Esophagus squamous epithelium (tissue), 5 donors: ENCODE results near the gene CAB39L. TPM values are rescaled to one million over a fixed set of nuclear protein-coding genes. Genes with fewer than 3 reads are reported as not detected.

Experiments used
- DNase-seq: peaks from one replicate; lab custom pipeline; 2025; lab: John Stamatoyannopoulos, UW
- H3K27ac ChIP-seq, 4 donors: fragments of 200-600 bp; sonication (generic); one replicate each; pipeline ENCODE4 v1.5.1; 2016 to 2019; ENCODE audit warnings: mild to moderate bottlenecking in 1 of 4
- H3K27me3 ChIP-seq, 4 donors: fragments of 200-600 bp; sonication (generic); 1 replicate in 3 of 4; 2 replicates in 1 of 4; pipeline versions ENCODE4 v1.5.1 to v1.6.0; 2017 to 2021; ENCODE audit warnings: antibody characterized with exemption in 1 of 4
- H3K36me3 ChIP-seq, 3 donors: fragments of 200-600 bp; sonication (generic); one replicate each; pipeline ENCODE4 v1.5.1; 2016 to 2019
- H3K4me1 ChIP-seq, 3 donors: fragments of 200-600 bp; sonication (generic); one replicate each; pipeline ENCODE4 v1.5.1; 2017 to 2019
- H3K4me3 ChIP-seq, 4 donors: fragments of 200-600 bp; sonication (generic); 1 replicate in 3 of 4; 2 replicates in 1 of 4; pipeline ENCODE4 v1.5.1; 2016 to 2019; ENCODE audit warnings: mild to moderate bottlenecking in 2 of 4, moderate library complexity in 1 of 4
- H3K9me3 ChIP-seq, 3 donors: fragments of 200-600 bp; sonication (generic); one replicate each; pipeline ENCODE4 v1.5.1; 2016 to 2019
- POLR2A ChIP-seq, 4 donors: fragments of 450-650 bp; IDR thresholded peaks; one replicate each; pipeline ENCODE4 v1.6.1; 2017; ENCODE audit warnings: antibody characterized with exemption in 4 of 4, mild to moderate bottlenecking in 4 of 4, moderate library complexity in 3 of 4
- WGBS, 2 donors: methylation state at CpG; one replicate each; pipeline ENCODE4 v1.1.5; 2018; 5-methylcytosine and 5-hydroxymethylcytosine counted together
- intact Hi-C: fragments of 100-400 bp; cut with DNase I; formaldehyde crosslinking; loops from one replicate; pipeline ENCODE4 v1.15.0; 2022
- total RNA-seq, 4 donors: library from RNA; depleted of rRNA; stranded (reverse); fragments of >200 nt; gene quantifications; one replicate each; pipeline ENCODE4 v1.1.0, GENCODE V29; 2016
- TF ChIP-seq, protein P1 (sequence below), 6 experiments: fragments of 450-650 bp in 4 of 6; fragments of 200-600 bp in 2 of 6; sonication (generic) in 2 of 6; IDR thresholded peaks; one replicate each; pipeline ENCODE4 v1.5.1; 2016 to 2019; ENCODE audit warnings: antibody characterized with exemption in 6 of 6, mild to moderate bottlenecking in 4 of 6, moderate library complexity in 4 of 6
- donor health status: DM: yes; HTN: yes; CAD: no.

CAB39L gene
- total RNA-seq, 4 donors from 2014 or later: 16.9 to 29.2 (median 21.2) TPM

- TF ChIP-seq, protein P1, sequence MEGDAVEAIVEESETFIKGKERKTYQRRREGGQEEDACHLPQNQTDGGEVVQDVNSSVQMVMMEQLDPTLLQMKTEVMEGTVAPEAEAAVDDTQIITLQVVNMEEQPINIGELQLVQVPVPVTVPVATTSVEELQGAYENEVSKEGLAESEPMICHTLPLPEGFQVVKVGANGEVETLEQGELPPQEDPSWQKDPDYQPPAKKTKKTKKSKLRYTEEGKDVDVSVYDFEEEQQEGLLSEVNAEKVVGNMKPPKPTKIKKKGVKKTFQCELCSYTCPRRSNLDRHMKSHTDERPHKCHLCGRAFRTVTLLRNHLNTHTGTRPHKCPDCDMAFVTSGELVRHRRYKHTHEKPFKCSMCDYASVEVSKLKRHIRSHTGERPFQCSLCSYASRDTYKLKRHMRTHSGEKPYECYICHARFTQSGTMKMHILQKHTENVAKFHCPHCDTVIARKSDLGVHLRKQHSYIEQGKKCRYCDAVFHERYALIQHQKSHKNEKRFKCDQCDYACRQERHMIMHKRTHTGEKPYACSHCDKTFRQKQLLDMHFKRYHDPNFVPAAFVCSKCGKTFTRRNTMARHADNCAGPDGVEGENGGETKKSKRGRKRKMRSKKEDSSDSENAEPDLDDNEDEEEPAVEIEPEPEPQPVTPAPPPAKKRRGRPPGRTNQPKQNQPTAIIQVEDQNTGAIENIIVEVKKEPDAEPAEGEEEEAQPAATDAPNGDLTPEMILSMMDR (IDR thresholded peaks at IDR 0.05): no peak
- TF ChIP-seq POLR2A (IDR thresholded peaks at IDR 0.05): no peak
- Histone ChIP-seq H3K4me3 (no peak overlapping the region), H3K27me3 (no peaks in the 10 kb centered on the region), H3K9me3 (no peaks in the 10 kb centered on the region), H3K36me3 (no peaks in the 10 kb centered on the region), H3K27ac (peak overlapping the region in 1 of 4 donors; percentile 68), H3K4me1 (peaks cover 6 to 72% (median 16%) of the 10 kb centered on the region in 3 donors)
- 41 to 68% methylated on average over 9 of the region's 9 CpGs for WGBS, 2 donors
- no peak for DNase-seq
- intact Hi-C loops: loop anchor here (5.0 kb wide), 2 partner anchors 134 to 304 kb away; no protein-coding TSS in a partner anchor
Observed at GRCh38 chr13:49302817-49303216, 141.0 kb downstream of the CAB39L start.

GRCh38 chr13:49302222-49302621 is 141.6 kb downstream of the CAB39L start:
- Histone ChIP-seq H3K9me3 (no peaks in the 10 kb centered on the region), H3K4me1 (peaks cover 6 to 66% (median 12%) of the 10 kb centered on the region in 3 donors), H3K36me3 (no peaks in the 10 kb centered on the region), H3K27me3 (no peaks in the 10 kb centered on the region), H3K27ac (peak overlapping the region in 2 of 4 donors; percentile 13 to 21), H3K4me3 (no peak overlapping the region)
- intact Hi-C loops: loop anchor here (5.0 kb wide), 2 partner anchors 135 to 305 kb away; no protein-coding TSS in a partner anchor
- DNase-seq: no peak
- 64 to 74% methylated on average over 7 of the region's 7 CpGs for WGBS, 2 donors
- TF ChIP-seq, protein P1 (IDR thresholded peaks at IDR 0.05): no peak
- no peak for TF ChIP-seq POLR2A (IDR thresholded peaks at IDR 0.05)

DNA sequence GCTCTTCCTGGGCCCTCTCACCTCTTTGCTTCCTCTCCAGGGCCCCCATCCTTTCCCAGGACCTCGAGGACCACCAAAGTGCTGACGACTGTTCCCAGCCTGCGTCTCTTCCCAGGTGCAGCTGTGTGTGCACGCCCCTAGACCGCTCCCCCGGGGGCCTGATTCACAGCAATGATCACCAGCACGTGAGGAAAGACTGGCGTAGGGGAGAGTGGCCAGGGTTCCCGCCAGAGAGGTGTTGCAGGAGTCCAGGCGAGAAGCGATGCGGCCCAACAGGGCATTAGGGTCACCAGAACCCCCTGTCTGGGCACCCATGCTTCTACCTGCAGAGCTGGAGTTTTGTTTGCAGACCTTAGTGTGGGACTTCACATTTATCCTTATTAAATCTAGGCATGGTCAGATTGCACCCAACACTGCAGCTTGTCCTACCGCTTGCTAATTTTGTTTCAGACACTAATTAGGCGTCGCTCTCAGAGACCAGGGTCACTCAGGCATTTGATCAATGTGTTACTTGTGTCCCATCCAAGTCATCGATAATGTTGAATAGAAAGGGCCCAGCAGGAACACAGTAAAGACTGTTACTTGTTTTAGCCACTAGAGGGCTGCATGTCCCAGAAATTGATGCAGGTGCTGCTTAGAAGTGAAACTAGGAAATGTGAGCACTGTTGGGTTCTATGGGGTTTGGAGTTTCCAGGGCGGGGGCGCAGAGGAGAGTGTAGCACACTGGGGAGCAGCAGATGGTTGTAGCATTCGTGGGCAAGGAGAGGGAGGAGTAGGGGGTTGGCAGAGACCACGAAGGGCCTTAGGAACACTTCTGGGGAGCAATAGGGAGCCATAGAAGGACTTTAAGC is 142.9 kb downstream of the CAB39L start:
- H3K4me1 ChIP-seq: peaks cover 6 to 54% (median 12%) of the 10 kb centered on the region in 3 donors
- no peaks in the 10 kb centered on the region for H3K36me3 ChIP-seq
- DNase-seq: no peak
- peak overlapping the region in 3 of 4 donors; percentile 32 to 55 (median 33) for H3K4me3 ChIP-seq
- H3K27ac ChIP-seq: peak overlapping the region in 2 of 4 donors; percentile 51 to 67
- intact Hi-C loops: loop anchor here (5.0 kb wide), 2 partner anchors 136 to 306 kb away; no protein-coding TSS in a partner anchor
- H3K27me3 ChIP-seq: no peaks in the 10 kb centered on the region
- TF ChIP-seq, protein P1 (IDR thresholded peaks at IDR 0.05): peak; percentile 71 to 91 (median 90)
- no peak for TF ChIP-seq POLR2A (IDR thresholded peaks at IDR 0.05)
- whole genome bisulfite sequencing, 2 donors: 8 to 14% methylated on average over 9 to 13 of the region's 20 CpGs
- no peaks in the 10 kb centered on the region for H3K9me3 ChIP-seq

DNA sequence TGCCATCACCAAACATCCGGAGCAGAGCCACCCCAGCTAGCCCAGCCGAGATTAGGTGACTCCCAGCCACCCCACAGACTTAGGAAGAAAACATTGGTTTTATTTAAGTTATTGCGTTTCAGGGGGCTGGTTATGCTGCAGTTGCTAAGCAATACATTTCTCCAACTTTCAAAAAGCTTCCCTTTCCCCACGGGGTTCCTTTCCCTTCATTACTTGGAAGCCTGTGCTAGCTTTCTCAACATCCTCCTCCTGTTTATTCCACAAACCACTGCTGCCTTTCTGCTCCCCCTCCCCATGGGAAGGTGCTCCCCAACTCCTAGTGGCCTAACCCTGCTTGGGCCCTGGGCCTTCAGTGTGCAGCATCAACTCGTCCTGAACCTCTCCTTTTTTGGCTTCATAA is 143.6 kb downstream of the CAB39L start:
- 57 to 62% methylated on average over 5 of the region's 5 CpGs for WGBS, 2 donors
- Histone ChIP-seq H3K27ac (no peak overlapping the region), H3K4me3 (no peak overlapping the region), H3K36me3 (no peaks in the 10 kb centered on the region), H3K9me3 (no peaks in the 10 kb centered on the region), H3K27me3 (no peaks in the 10 kb centered on the region), H3K4me1 (peaks cover 6 to 47% (median 7%) of the 10 kb centered on the region in 3 donors)
- no peak for DNase-seq
- TF ChIP-seq POLR2A (IDR thresholded peaks at IDR 0.05): no peak
- TF ChIP-seq, protein P1 (IDR thresholded peaks at IDR 0.05): no peak
- intact Hi-C loops: loop anchor here (5.0 kb wide), 2 partner anchors 137 to 307 kb away; no protein-coding TSS in a partner anchor
